Measurements from ENCODE around the gene XIST.
"Not testable (repeated sequence)": the region's sequence is repeated elsewhere in the genome, so short reads cannot be mapped to it uniquely, and the experiment has no call there.

The XIST gene

GRCh38 chrX:73839152-73839551 is 13.4 kb downstream of the XIST start:
- DNase-seq (ENCODE audit: low read depth), result no peak

GRCh38 chrX:73838123-73838522 is 14.4 kb downstream of the XIST start:
- no peak for DNase-seq (ENCODE audit: low read depth)

GRCh38 chrX:73836956-73837477 is 15.5 kb downstream of the XIST start:
- no peak for DNase-seq (ENCODE audit: low read depth)

GRCh38 chrX:73834219-73834618 is 18.3 kb downstream of the XIST start:
- no peak for DNase-seq (ENCODE audit: low read depth)

GRCh38 chrX:73832319-73832718 is 20.2 kb downstream of the XIST start:
- DNase-seq (ENCODE audit: low read depth), result no peak

- DNase-seq (ENCODE audit: low read depth), result no peak
Observed at GRCh38 chrX:73831500-73831899, 21.0 kb downstream of the XIST start.

- no peak for DNase-seq (ENCODE audit: low read depth)
Observed at GRCh38 chrX:73830489-73831414, 21.8 kb downstream of the XIST start.

GRCh38 chrX:73829890-73830466 is 22.5 kb downstream of the XIST start:
- no peak for DNase-seq (ENCODE audit: low read depth)

- DNase-seq (ENCODE audit: low read depth), result no peak
Observed at GRCh38 chrX:73828080-73828720, 24.3 kb downstream of the XIST start.

GRCh38 chrX:73827406-73827805 is 25.1 kb downstream of the XIST start:
- DNase-seq (ENCODE audit: low read depth), result no peak

- no peak for DNase-seq (ENCODE audit: low read depth)
Observed at GRCh38 chrX:73826996-73827395, 25.5 kb downstream of the XIST start.

GRCh38 chrX:73825569-73825968 is 26.9 kb downstream of the XIST start:
- no peak for DNase-seq (ENCODE audit: low read depth)

- DNase-seq (ENCODE audit: low read depth), result no peak
Observed at GRCh38 chrX:73823473-73824004, 29.0 kb downstream of the XIST start.

GRCh38 chrX:73822775-73823174 is 29.7 kb downstream of the XIST start:
- DNase-seq (ENCODE audit: low read depth), result no peak

- DNase-seq (ENCODE audit: low read depth), result no peak
Observed at GRCh38 chrX:73821921-73822559, 30.5 kb downstream of the XIST start.

GRCh38 chrX:73819864-73820558 is 32.5 kb downstream of the XIST start:
- not testable (repeated sequence) for DNase-seq (ENCODE audit: low read depth)

- DNase-seq (ENCODE audit: low read depth), result no peak
Observed at GRCh38 chrX:73818200-73819116, 34.1 kb downstream of the XIST start.

GRCh38 chrX:73817393-73818199 is 34.9 kb downstream of the XIST start:
- no peak for DNase-seq (ENCODE audit: low read depth)

GRCh38 chrX:73812256-73812655 is 40.3 kb downstream of the XIST start:
- no peak for DNase-seq (ENCODE audit: low read depth)

Measured in non-pigmented ciliary epithelial cell (primary cell).